Natural killer cell (primary cell): ENCODE measurements around the gene MDN1. TPM values are rescaled to one million over a fixed set of nuclear protein-coding genes. Genes with fewer than 3 reads are reported as not detected.
A peak's percentile ranks its signal among the peaks of the same experiment; 100 is the strongest.

Source experiments
- ATAC-seq, 3 donors: fragments of 150-1000 bp in 2 of 3; fragments of 200-7000 bp in 1 of 3; cut with Tn5 transposase; 1 replicate in 1 of 3; 2 replicates in 2 of 3; pipeline ENCODE4 v1.10.0; 2021; ENCODE audit warnings: mild to moderate bottlenecking in 2 of 3, moderate library complexity in 2 of 3
- DNase-seq, 2 donors: peaks; one replicate each; pipeline versions ENCODE4 v3.0.0 to v3.0.0-alpha.2; 2013 to 2021; ENCODE audit warnings: mixed read lengths in 1 of 2
- H3K27ac ChIP-seq: one replicate; pipeline ENCODE4 v1.5.1; 2013; ENCODE audit warnings: mild to moderate bottlenecking, low read length
- H3K27me3 ChIP-seq: one replicate; pipeline ENCODE4 v1.6.1; 2013; ENCODE audit warnings: low read length; ENCODE audit not compliant: control insufficient read depth, insufficient read depth
- H3K36me3 ChIP-seq: one replicate; pipeline ENCODE4 v1.6.1; 2013; ENCODE audit warnings: low read length; ENCODE audit not compliant: control insufficient read depth, insufficient read depth
- H3K4me1 ChIP-seq: one replicate; pipeline ENCODE4 v1.6.1; 2013; ENCODE audit warnings: low read length; ENCODE audit not compliant: control insufficient read depth, insufficient read depth
- H3K4me3 ChIP-seq: one replicate; pipeline ENCODE4 v1.5.1; 2013; ENCODE audit warnings: low read length
- H3K9me3 ChIP-seq: one replicate; pipeline ENCODE4 v1.6.1; 2013; ENCODE audit warnings: low read length; ENCODE audit not compliant: control insufficient read depth, insufficient read depth
- H3K27ac Mint-ChIP-seq, 2 donors: one replicate each; pipeline ENCODE4 v1.8.0; 2022; ENCODE audit warnings: mild to moderate bottlenecking in 2 of 2, mixed read lengths in 2 of 2, moderate library complexity in 1 of 2
- H3K27me3 Mint-ChIP-seq, 2 donors: one replicate each; pipeline ENCODE4 v1.8.0; 2022; ENCODE audit warnings: low read depth in 2 of 2, mixed read lengths in 2 of 2
- H3K36me3 Mint-ChIP-seq: one replicate; pipeline ENCODE4 v1.8.0; 2022; ENCODE audit warnings: mixed read lengths
- H3K4me1 Mint-ChIP-seq, 2 donors: one replicate each; pipeline ENCODE4 v1.8.0; 2022; ENCODE audit warnings: mixed read lengths in 2 of 2
- H3K4me3 Mint-ChIP-seq: one replicate; pipeline ENCODE4 v1.8.0; 2022; ENCODE audit warnings: mild to moderate bottlenecking, moderate library complexity, mixed read lengths
- H3K9me3 Mint-ChIP-seq, 2 donors: one replicate each; pipeline ENCODE4 v1.8.0; 2022; ENCODE audit warnings: mixed read lengths in 2 of 2
- CTCF ChIP-seq: fragments of 200-600 bp; IDR thresholded peaks from one replicate; pipeline ENCODE4 v1.8.0; 2022; ENCODE audit warnings: antibody characterized with exemption
- WGBS: methylation state at CpG from one replicate; pipeline ENCODE4 v1.1.7; 2013; ENCODE audit warnings: missing lambda C conversion rate; ENCODE audit not compliant: insufficient coverage; 5-methylcytosine and 5-hydroxymethylcytosine counted together
- intact Hi-C: fragments of 100-400 bp; cut with micrococcal nuclease; formaldehyde crosslinking; loops from one replicate; pipeline ENCODE4 v1.14.2; 2022
- total RNA-seq, 4 donors: library from RNA; stranded (reverse); fragments of 120-200 nt in 1 of 4; gene quantifications; one replicate each; pipeline versions ENCODE4 v1.2.3 to v1.2.4, GENCODE V29; 2013 to 2022

MDN1 gene
- total RNA-seq, 3 donors from 2014 or later (not counting 1 experiment from before 2014, with no cell fraction given): 38.0 to 43.3 (median 41.4) TPM

GRCh38 chr6:89843070-89843469, 23.5 kb upstream of the MDN1 start:
- Histone ChIP-seq H3K36me3 (peaks cover 6% of the 10 kb centered on the region), H3K9me3 (no peaks in the 10 kb centered on the region), H3K4me3 (no peak overlapping the region), H3K27me3 (no peaks in the 10 kb centered on the region), H3K27ac (no peak overlapping the region), H3K4me1 (no peaks in the 10 kb centered on the region)
- peaks cover 6% of the 10 kb centered on the region for H3K36me3 Mint-ChIP-seq
- H3K4me3 Mint-ChIP-seq: no peak overlapping the region
- H3K9me3 Mint-ChIP-seq: no peaks in the 10 kb centered on the region
- WGBS: 93% methylated on average over 3 of the region's 3 CpGs
- H3K4me1 Mint-ChIP-seq: peaks cover 5 to 33% of the 10 kb centered on the region in 2 donors
- DNase-seq: no peak
- no peak for TF ChIP-seq CTCF
- peak overlapping the region in 1 of 2 donors; percentile 69 for H3K27ac Mint-ChIP-seq
- no peak for ATAC-seq
- intact Hi-C loops: no loop called here
- no peaks in the 10 kb centered on the region for H3K27me3 Mint-ChIP-seq

GRCh38 chr6:89842228-89842627, 22.6 kb upstream of the MDN1 start:
- intact Hi-C loops: no loop called here
- no peak overlapping the region for H3K4me3 Mint-ChIP-seq
- Histone ChIP-seq H3K4me3 (no peak overlapping the region), H3K4me1 (no peaks in the 10 kb centered on the region), H3K36me3 (peaks cover 4% of the 10 kb centered on the region), H3K9me3 (no peaks in the 10 kb centered on the region), H3K27ac (no peak overlapping the region), H3K27me3 (no peaks in the 10 kb centered on the region)
- peaks cover 5 to 33% of the 10 kb centered on the region in 2 donors for H3K4me1 Mint-ChIP-seq
- H3K9me3 Mint-ChIP-seq: no peaks in the 10 kb centered on the region
- DNase-seq (no peak), ATAC-seq (no peak)
- H3K27me3 Mint-ChIP-seq: no peaks in the 10 kb centered on the region
- no peak for TF ChIP-seq CTCF
- WGBS: 100% methylated on average over 2 of the region's 2 CpGs
- peaks cover 6% of the 10 kb centered on the region for H3K36me3 Mint-ChIP-seq
- H3K27ac Mint-ChIP-seq: peak overlapping the region in 1 of 2 donors; percentile 24

GRCh38 chr6:89840538-89840937, 20.9 kb upstream of the MDN1 start:
- WGBS: 95% methylated on average over 3 of the region's 3 CpGs
- Histone ChIP-seq H3K4me3 (no peak overlapping the region), H3K36me3 (no peaks in the 10 kb centered on the region), H3K27ac (no peak overlapping the region), H3K4me1 (peaks cover 14% of the 10 kb centered on the region), H3K9me3 (no peaks in the 10 kb centered on the region), H3K27me3 (no peaks in the 10 kb centered on the region)
- H3K9me3 Mint-ChIP-seq: no peaks in the 10 kb centered on the region
- H3K4me1 Mint-ChIP-seq: peaks cover 20 to 46% of the 10 kb centered on the region in 2 donors
- ATAC-seq (no peak), DNase-seq (no peak)
- peak overlapping the region; percentile 43 to 49 for H3K27ac Mint-ChIP-seq
- H3K36me3 Mint-ChIP-seq: peaks cover 6% of the 10 kb centered on the region
- no peak for TF ChIP-seq CTCF
- intact Hi-C loops: no loop called here
- H3K27me3 Mint-ChIP-seq: no peaks in the 10 kb centered on the region
- H3K4me3 Mint-ChIP-seq: no peak overlapping the region

GRCh38 chr6:89836639-89837222, 17.1 kb upstream of the MDN1 start:
- intact Hi-C loops: no loop called here
- H3K4me1 ChIP-seq: peaks cover 30% of the 10 kb centered on the region
- H3K27me3 Mint-ChIP-seq: no peaks in the 10 kb centered on the region
- no peaks in the 10 kb centered on the region for H3K9me3 Mint-ChIP-seq
- no peak for ATAC-seq
- peaks cover 2% of the 10 kb centered on the region for H3K36me3 ChIP-seq
- no peak overlapping the region for H3K27ac ChIP-seq
- no peaks in the 10 kb centered on the region for H3K9me3 ChIP-seq
- H3K4me3 ChIP-seq: no peak overlapping the region
- H3K27ac Mint-ChIP-seq: peak overlapping the region; percentile 37 to 57
- peak overlapping the region; percentile 15 for H3K4me3 Mint-ChIP-seq
- H3K4me1 Mint-ChIP-seq: peaks cover 29 to 37% of the 10 kb centered on the region in 2 donors
- no peak for TF ChIP-seq CTCF
- H3K27me3 ChIP-seq: no peaks in the 10 kb centered on the region
- peaks cover 6% of the 10 kb centered on the region for H3K36me3 Mint-ChIP-seq
- DNase-seq: no peak
- 70% methylated on average over 7 of the region's 8 CpGs for WGBS
